Panc1 (cell line): Measurements from ENCODE around the gene PLIN5. TPM values are rescaled to one million over a fixed set of nuclear protein-coding genes. Genes with fewer than 3 reads are reported as not detected.

Experiments
- ATAC-seq: fragments of 200-7000 bp; cut with Tn5 transposase; 2 replicates; pipeline ENCODE4 v1.9.1; 2020; ENCODE audit warnings: mild to moderate bottlenecking, moderate library complexity
- BruUV-seq: library from RNA; stranded (reverse); fragments of 400-500 nt; replicated peaks from 2 replicates; lab custom pipeline; 2021; lab: Mats Ljungman, UMichigan
- CTCF ChIA-PET: fragments of 300-600 bp; sonication (Branson Sonifier 250); formaldehyde crosslinking; loops from one replicate; lab custom pipeline; 2022; ENCODE audit warnings: antibody characterized with exemption; lab: Charles Lee
- POLR2A ChIA-PET: fragments of 300-600 bp; sonication (Branson Sonifier 250); formaldehyde crosslinking; loops from one replicate; lab custom pipeline; 2022; ENCODE audit warnings: antibody characterized with exemption; lab: Charles Lee
- DNase-seq: peaks from one replicate; pipeline ENCODE4 v3.0.0-alpha.2; 2010; ENCODE audit warnings: low read depth, low spot score
- H3K27ac ChIP-seq: 2 replicates; pipeline ENCODE4 v1.5.1; 2011; ENCODE audit warnings: mild to moderate bottlenecking, low read length, inconsistent platforms
- H3K27me3 ChIP-seq: fragments of 200-500 bp; sonication (Bioruptor generic); 2 replicates; pipeline ENCODE4 v1.6.0; 2014; ENCODE audit warnings: low read length, inconsistent platforms; ENCODE audit not compliant: control insufficient read depth, insufficient read depth
- H3K36me3 ChIP-seq: fragments of 200-500 bp; sonication (Bioruptor generic); 2 replicates; pipeline ENCODE4 v1.5.1; 2014; ENCODE audit warnings: inconsistent platforms, mild to moderate bottlenecking, low read length, moderate library complexity; ENCODE audit not compliant: control insufficient read depth, insufficient read depth
- H3K4me1 ChIP-seq: 2 replicates; pipeline ENCODE4 v1.5.1; 2011; ENCODE audit warnings: inconsistent platforms, mild to moderate bottlenecking, low read length, moderate library complexity; ENCODE audit not compliant: control insufficient read depth, insufficient read depth
- H3K4me3 ChIP-seq, 2 experiments: 2 replicates each; pipeline ENCODE4 v1.5.1; 2011 to 2012; ENCODE audit warnings: low read depth in 2 of 2, low read length in 2 of 2, mild to moderate bottlenecking in 2 of 2, inconsistent platforms in 1 of 2, moderate library complexity in 1 of 2
- H3K9me3 ChIP-seq: fragments of 200-500 bp; sonication (Bioruptor generic); 2 replicates; pipeline ENCODE4 v1.5.1; 2014; ENCODE audit warnings: low read depth, mild to moderate bottlenecking, inconsistent platforms, low read length, moderate library complexity; ENCODE audit not compliant: control insufficient read depth, insufficient read depth
- POLR2AphosphoS5 ChIP-seq: IDR thresholded peaks from 2 replicates; pipeline ENCODE4 v1.6.1; 2012; ENCODE audit warnings: mild to moderate bottlenecking, low read depth, low read length, moderate library complexity
- REST ChIP-seq, 2 experiments: IDR thresholded peaks; 2 replicates each; pipeline ENCODE4 v1.6.1; 2011 to 2012; ENCODE audit warnings: low read depth in 2 of 2, control low read depth in 1 of 2, low read length in 1 of 2, mild to moderate bottlenecking in 1 of 2, moderate library complexity in 1 of 2; ENCODE audit not compliant: insufficient read depth in 1 of 2
- SIN3A ChIP-seq: IDR thresholded peaks from 2 replicates; pipeline ENCODE4 v1.6.1; 2012; ENCODE audit warnings: low read depth, mild to moderate bottlenecking, low read length, moderate library complexity, borderline replicate concordance; ENCODE audit not compliant: insufficient read depth
- TCF7L2 ChIP-seq: IDR thresholded peaks from 2 replicates; pipeline ENCODE4 v1.6.1; 2011; ENCODE audit warnings: mild to moderate bottlenecking, low read depth, low read length, inconsistent platforms
- in situ Hi-C: cut with HindIII; loops from 2 replicates; pipeline ENCODE4 v1.10.0; 2016; ENCODE audit warnings: low sequenced_read_pairs, low pct_unique_long_range_greater_than_20kb
- intact Hi-C: fragments of 100-400 bp; cut with micrococcal nuclease; formaldehyde crosslinking; loops from one replicate; pipeline ENCODE4 v1.10.0; 2022; ENCODE audit not compliant: unreplicated experiment
- total RNA-seq: library from RNA; stranded (reverse); gene quantifications from one replicate; pipeline ENCODE4 v1.2.1, GENCODE V29; 2021; ENCODE audit not compliant: unreplicated experiment
- TF ChIP-seq, protein P1 (sequence below): fragments of 450-650 bp; IDR thresholded peaks from 2 replicates; pipeline ENCODE4 v1.5.1; 2017; ENCODE audit warnings: mild to moderate bottlenecking

Gene PLIN5
- total RNA-seq, 1 experiment from 2014 or later: 0.64 TPM

- Histone ChIP-seq H3K27ac (no peak overlapping the region), H3K4me3 (no peak overlapping the region), H3K36me3 (no peaks in the 10 kb centered on the region), H3K4me1 (peaks cover 5% of the 10 kb centered on the region; the same call in 1 of the 2 replicates), H3K9me3 (no peaks in the 10 kb centered on the region), H3K27me3 (no peaks in the 10 kb centered on the region)
- no peak for ATAC-seq
- CTCF ChIA-PET: interaction anchor here (1.4 to 2.2 kb wide), 3 partner anchors 8 to 11 kb away, joined by 4 to 11 read pairs (median 8); no protein-coding TSS in a partner anchor
- TF ChIP-seq REST (IDR thresholded peaks at IDR 0.05; ENCODE audit: insufficient read depth in 1 of 2, low read depth in 2 of 2, low read length in 1 of 2) (no peak), TCF7L2 (no peak), POLR2AphosphoS5 (no peak)
- intact Hi-C loops (no loop called here), in situ Hi-C loops (no loop called here)
- POLR2A ChIA-PET: interaction anchor here (0.6 kb wide), 1 partner anchor 660 kb away, joined by 3 read pairs; no protein-coding TSS in a partner anchor
- no peak for DNase-seq
- no TSS peak for BruUV-seq
Observed at GRCh38 chr19:4533835-4534424, 1.1 kb downstream of the PLIN5 start.

DNA sequence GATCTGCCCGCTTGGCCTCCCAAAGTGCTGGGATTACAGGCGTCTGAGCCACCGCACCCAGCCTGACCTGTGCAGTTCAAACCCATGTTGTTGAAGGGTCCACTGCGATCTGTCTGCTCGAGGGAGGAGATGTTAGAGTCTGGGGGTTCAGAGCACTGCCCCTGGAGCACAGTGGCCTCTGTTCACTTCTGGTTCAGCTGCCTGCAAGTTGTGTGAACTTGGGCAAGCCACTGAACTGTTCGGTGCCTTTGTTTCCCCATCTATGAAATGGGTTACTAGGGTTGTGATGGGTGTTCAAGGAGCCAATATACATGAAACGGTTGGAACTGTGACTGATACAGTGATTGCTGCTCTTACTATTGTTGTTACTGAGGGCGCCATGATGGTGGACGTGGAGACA, 1.7 kb downstream of the PLIN5 start:
- POLR2A ChIA-PET: no interaction called here
- Histone ChIP-seq H3K36me3 (no peaks in the 10 kb centered on the region), H3K27me3 (no peaks in the 10 kb centered on the region), H3K27ac (no peak overlapping the region), H3K4me3 (no peak overlapping the region), H3K4me1 (peaks cover 5% of the 10 kb centered on the region; the same call in 1 of the 2 replicates), H3K9me3 (no peaks in the 10 kb centered on the region)
- in situ Hi-C loops (no loop called here), intact Hi-C loops (no loop called here)
- BruUV-seq: no TSS peak
- CTCF ChIA-PET: no interaction called here
- ATAC-seq (no peak), DNase-seq (no peak)
- TF ChIP-seq SIN3A: no peak
- TF ChIP-seq, protein P1, sequence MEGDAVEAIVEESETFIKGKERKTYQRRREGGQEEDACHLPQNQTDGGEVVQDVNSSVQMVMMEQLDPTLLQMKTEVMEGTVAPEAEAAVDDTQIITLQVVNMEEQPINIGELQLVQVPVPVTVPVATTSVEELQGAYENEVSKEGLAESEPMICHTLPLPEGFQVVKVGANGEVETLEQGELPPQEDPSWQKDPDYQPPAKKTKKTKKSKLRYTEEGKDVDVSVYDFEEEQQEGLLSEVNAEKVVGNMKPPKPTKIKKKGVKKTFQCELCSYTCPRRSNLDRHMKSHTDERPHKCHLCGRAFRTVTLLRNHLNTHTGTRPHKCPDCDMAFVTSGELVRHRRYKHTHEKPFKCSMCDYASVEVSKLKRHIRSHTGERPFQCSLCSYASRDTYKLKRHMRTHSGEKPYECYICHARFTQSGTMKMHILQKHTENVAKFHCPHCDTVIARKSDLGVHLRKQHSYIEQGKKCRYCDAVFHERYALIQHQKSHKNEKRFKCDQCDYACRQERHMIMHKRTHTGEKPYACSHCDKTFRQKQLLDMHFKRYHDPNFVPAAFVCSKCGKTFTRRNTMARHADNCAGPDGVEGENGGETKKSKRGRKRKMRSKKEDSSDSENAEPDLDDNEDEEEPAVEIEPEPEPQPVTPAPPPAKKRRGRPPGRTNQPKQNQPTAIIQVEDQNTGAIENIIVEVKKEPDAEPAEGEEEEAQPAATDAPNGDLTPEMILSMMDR: no peak
- no peak for TF ChIP-seq TCF7L2
- no peak for TF ChIP-seq REST (IDR thresholded peaks at IDR 0.05; ENCODE audit: insufficient read depth in 1 of 2, low read depth in 2 of 2, low read length in 1 of 2)
- no peak for TF ChIP-seq POLR2AphosphoS5
